UCSD-AML1 (cell line): ENCODE data around the gene SNRPF.
"Not testable (repeated sequence)": the region's sequence is repeated elsewhere in the genome, so short reads cannot be mapped to it uniquely, and the experiment has no call there.

ENCODE experiments used
- DNase-seq: peaks from one replicate; lab custom pipeline; 2025; ENCODE audit not compliant: unreplicated experiment; lab: John Stamatoyannopoulos, UW

The SNRPF gene

DNA sequence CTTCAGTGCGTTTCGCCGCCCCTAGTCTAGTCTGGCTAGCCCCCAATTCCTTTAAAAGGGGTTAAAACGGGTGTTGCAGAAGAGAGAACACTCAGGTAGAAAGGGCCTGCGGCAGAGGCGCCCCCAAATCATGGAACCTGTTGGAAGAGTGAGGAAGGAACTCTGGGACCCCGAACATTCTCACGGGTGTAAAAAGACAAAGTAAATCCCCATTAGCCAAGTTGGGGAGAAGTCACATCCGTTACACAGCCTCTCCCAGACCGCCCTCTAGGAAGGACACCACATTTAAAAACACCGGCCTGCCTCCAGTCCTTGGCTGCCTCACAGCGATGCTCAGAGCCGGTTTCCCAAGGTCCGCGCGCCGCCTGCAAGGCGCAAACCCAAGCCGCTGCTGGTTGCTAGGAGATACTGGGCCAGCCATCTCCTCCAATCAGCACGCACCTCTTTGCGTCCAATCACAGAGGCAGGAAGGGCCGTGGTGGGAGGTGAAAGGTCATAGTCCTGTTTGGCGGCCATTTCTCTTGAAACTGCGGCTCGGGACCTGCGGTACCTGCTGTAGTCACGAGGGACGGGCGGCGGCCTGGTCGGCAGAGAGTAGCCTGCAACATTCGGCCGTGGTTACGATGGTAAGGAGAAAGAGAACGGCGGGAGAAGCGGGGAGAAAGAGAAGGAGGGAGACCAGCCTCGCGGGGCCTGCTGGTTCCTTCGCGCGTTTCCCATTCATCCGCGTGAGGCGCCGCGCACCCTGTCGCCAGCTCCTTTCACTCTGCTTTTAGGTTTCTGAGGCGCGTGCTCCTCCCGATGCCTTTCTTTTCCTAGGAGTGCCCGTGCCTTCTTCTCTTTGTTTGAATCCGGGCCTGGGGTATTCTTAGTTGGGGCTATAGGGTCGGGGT, at the start of gene SNRPF:
Gene SNRPF (plus strand): TSS at position 502 of the 893 bp plus-strand sequence. CDS start 122 bp downstream, at position 624.
- peak; percentile 91 for DNase-seq

DNA sequence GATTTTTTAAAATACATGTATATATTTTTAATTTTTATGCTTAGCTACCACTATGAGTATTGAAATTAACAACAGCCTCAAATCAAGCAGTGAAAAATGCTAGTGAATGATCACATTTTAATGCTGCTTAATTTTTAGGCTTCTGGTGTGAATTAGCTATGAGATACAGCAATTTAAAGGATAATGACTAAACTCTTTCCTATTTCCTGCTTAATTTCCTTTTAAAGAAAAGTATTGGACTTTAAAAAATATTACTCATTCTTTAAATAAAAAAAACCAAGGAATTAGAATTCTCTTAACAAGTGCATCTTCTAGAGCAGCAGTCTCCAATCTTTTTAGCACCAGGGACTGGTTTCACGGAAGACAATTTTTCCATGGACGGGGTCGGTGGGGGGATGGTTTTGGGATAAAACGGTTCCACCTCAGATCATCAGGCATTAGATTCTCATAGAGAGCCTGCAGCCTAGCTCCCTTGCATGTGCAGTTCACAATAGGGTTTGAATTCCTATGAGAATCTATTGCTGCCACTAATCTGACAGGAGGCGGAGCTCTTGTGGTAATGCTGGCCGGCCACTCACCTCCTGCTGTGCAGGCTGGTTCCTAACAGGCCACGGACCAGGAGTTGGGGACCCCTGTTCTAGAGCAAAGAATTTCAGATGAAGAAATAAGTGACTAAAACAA, 49.6 kb upstream of the SNRPF start:
- DNase-seq = no peak

GRCh38 chr12:95810411-95810810, 48.3 kb upstream of the SNRPF start:
- DNase-seq = no peak

DNA sequence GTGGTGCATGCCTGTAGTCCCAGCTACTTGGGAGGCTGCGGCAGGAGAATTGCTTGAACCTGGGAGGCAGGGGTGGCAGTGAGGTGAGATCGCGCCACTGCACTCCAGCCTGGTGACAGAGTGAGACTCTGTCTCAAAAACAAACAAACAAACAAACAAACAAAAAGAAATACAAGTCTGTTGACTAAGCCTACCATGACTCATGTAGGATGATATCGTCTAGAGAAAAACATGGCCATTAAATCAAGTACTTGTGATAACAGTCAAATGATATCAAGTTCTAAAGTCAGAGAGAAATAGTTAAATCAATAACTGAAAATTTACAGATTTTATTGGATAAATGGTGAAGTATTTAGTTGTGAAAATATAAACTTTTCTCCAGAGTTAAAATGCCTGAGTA, 46.6 kb upstream of the SNRPF start:
- DNase-seq = not testable (repeated sequence)

DNA sequence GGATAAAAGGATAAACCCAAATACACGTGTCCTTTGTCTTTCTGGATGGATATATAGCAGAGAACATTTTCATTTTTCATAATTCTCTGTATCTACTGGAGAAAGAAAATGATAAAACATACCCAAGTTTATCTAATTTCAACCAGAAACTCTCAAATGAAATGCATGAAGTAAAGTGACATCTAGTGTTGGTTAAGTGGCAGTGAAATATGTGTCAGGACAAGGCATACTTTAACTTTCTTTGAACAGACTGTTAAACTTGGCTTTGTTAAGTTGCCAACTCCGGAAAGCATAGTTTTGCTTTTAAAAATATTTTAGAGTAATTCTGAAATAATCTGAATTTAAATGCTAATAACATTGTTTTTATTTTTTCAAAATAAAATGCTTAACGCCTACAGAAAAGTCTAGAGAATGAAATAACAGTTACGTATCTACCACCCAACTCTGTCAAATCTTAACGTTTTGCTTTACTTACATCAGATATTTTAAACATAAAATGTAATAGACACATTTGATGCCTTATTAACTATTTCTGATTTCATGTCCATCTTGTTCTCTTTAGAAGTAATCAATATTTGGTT, 43.0 kb upstream of the SNRPF start:
- no peak for DNase-seq

DNA sequence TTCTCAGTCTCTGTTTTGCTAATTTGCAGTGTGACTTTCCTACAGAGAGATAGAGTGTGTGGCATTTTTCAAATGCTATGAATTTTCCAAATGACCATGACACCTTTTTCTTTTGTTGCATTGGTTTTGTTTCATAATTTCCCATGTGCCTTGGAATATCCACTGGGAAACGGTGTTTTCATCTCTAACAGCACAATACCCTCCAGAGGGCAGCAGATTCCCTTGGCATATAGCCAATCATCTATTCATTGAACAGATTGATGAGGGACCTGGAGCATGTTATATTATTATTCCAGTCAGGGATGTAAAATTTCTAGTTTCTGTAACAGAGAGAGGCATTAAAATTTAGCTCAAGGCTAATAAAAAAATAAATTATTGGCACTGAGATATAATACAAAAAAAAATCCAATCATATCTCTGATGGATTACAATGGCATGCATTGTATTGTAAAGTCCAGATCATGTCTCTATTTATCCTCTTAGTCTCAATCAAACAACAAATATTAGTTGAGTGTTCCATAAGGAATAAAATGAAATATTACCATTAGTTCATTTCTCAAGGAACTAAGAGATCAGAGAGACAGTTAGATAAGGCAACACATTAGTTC, 38.6 kb upstream of the SNRPF start:
- no peak for DNase-seq

- DNase-seq = no peak
Measured at GRCh38 chr12:95829395-95829794, 29.4 kb upstream of the SNRPF start.

DNA sequence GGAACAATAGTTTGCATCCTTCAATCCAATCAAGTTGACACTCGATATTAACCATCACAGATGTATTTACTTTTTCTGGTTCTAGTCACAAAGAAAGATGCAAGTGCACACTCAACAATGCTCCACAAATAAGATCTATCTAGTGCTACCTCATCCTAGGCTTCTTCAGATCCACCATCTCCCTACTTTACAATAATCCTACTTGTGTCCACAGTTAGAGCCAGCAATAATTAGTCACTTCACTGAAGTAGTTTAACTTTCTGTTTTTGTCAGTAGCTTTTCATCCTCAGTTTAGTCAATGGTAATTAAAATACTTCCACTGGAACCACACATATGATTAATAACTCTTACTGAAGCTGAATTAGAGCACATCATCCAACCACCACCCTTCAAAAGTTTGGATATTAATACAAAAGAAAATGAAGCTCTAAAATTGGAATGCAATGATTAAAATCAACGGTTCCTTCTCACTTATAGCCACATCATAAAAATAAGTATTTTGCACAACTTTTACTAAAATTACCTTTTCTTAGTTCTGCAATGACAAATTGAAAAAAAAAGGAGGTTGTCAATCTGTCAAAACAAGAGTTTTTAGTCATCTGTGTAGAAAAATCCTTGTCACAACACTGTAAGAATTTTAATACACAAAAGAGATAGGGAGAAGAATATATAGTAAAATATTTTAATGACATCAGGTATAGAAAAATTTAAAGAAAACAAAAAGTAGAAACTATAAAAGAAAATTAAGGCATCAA, 28.2 kb upstream of the SNRPF start:
- DNase-seq = no peak

- DNase-seq = no peak
Measured at GRCh38 chr12:95834572-95834971, 24.2 kb upstream of the SNRPF start.

DNA sequence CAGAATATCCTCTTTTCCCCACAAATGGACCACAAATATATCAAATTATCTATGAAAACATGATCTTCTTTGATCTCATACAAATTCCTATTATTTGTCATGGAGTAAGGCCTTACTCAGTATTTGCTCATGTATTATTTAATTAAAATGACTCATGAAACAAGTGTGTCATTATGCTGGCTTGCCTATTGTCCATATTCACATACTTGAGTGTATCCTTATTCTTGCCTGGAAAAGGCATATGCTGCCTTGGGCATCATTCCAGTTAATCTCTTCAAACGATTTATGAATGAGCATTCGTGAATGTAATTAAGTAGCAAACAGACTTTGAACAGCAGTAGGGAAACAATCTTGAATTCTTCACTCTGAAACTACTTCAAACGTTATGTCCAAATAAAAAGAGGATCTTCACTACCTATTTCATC, 22.6 kb upstream of the SNRPF start:
- no peak for DNase-seq

GRCh38 chr12:95836630-95837239, 22.0 kb upstream of the SNRPF start:
- DNase-seq = no peak

DNA sequence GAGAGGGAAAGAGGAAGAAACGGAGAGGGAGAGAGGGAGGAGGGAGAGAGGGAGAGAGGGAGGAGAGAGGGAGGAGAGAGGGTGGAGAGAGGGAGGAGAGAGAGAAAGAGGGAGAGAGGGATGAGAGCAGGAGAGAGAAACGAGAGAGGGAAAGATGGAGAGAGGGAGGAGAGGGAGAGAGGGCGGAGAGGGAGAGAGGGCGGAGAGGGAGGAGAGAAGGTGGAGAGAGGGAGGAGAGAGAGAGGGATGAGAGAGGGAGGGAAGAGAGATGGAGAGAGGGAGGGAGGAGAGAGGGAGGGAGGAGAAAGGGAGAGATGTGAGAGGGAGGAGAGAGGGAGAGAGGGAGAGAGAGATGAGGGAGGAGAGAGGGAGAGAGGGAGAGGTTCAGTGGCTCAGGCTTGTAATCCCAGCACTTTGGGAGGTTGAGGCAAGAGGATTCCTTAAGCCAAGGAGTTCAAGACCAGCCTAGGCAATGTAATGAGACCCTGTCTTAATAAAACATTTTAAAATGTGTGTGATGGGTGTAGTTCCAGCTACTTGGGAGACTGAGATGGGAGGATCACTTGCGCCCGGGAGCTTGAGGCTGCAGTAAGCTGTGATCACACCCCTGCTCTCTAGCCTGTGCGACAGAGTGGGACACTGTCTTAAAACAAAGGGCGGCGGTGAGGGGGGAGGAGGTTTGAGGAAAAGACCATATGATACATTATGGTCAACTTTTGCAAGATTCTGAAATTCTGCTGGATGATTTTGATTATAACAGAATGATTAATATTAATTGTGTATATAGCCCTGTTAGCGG, 21.3 kb upstream of the SNRPF start:
- DNase-seq = no peak

- DNase-seq = no peak
Measured at GRCh38 chr12:95838125-95838524, 20.6 kb upstream of the SNRPF start.

- not testable (repeated sequence) for DNase-seq
Measured at GRCh38 chr12:95842426-95842825, 16.3 kb upstream of the SNRPF start.

DNA sequence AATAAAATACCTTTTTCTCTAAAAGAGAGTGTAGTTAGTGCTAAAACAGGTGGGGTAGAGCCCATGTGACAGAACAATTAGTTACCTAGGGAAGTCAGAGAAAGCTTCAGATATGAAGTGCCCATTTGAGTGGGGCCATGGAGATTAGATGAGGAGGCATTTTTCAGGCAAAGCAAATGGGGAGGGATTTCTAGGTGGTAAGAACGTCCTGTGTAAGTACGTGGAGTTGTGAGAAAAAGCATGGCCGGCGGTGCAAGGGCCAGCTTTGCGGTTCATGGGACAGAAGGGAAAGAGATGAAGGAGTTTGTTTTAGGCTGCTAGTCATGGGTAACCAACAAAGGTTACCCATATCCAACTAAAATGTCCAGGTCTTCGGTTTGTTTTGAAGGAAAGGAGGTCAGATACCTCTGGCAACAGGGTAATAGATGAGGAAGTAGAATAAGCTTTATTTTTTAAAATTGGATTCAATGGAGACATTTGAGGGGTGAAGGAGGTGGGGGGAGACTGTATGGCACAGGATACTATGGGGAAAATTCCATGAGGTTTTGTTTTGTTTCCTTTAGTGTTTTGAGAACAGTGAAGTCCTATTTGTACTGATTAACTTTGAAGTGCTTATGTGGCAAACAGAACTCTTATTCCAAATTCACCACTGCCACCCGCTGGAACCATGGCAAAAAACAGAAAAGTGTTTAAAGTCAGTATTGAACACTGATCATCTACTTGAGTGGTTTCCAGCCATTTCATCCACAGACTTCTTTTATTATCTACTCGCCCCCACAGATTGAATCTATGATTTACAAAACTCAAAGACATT, 10.0 kb upstream of the SNRPF start:
- no peak for DNase-seq

DNA sequence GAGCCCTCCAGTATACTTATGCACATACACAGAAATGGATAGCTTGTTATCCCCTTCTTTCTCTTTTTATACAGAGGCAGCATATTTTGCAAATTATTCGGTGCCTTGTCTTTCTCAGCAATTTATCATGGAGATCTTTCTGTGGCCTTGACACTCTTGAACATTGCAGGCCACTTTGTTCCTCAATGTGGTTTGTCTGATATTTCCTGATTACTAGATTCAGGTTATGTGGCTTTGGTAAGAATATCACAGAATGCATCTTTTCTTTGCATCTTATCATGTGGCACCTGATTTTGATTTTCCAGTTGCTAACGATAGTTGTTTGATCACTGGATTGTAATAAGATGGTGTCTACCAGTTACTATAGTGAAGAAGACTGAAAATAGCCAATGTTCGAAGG, 7.1 kb upstream of the SNRPF start:
- DNase-seq = no peak

- no peak for DNase-seq
Measured at GRCh38 chr12:95852133-95852532, 6.6 kb upstream of the SNRPF start.

- DNase-seq = no peak
Measured at GRCh38 chr12:95857156-95857555, 1.6 kb upstream of the SNRPF start.

GRCh38 chr12:95857799-95858198, 953 bp upstream of the SNRPF start:
- DNase-seq = no peak
